Measurements from ENCODE around the gene C2orf69. TPM values are rescaled to one million over a fixed set of nuclear protein-coding genes. Genes with fewer than 3 reads are reported as not detected.

Gene C2orf69
- total RNA-seq, 2 experiments from 2014 or later = 14.0 to 17.5 TPM

- H2AFZ ChIP-seq (ENCODE audit: low read length) = no peak overlapping the region
- TF ChIP-seq CTCF (conservative IDR thresholded peaks at IDR 0.05; ENCODE audit: low read length) = no peak
- ChIA-PET POLR2A (interaction anchor here (0.8 to 1.7 kb wide), 2 partner anchors 15 to 51 kb away, joined by 3 to 5 read pairs; partner anchors contain the start of gene C2orf69), CTCF (ENCODE audit: unreplicated experiment) (no interaction called here)
- intact Hi-C loops (cut with micrococcal nuclease; ENCODE audit: unreplicated experiment) = no loop called here
- no peak overlapping the region for H3K4me3 ChIP-seq (ENCODE audit: low read depth, low read length, poor library complexity, severe bottlenecking)
- H3K4me1 ChIP-seq (ENCODE audit: insufficient read depth, low read length, poor library complexity, severe bottlenecking) = no peaks in the 10 kb centered on the region
- H3K36me3 ChIP-seq (ENCODE audit: insufficient read depth, low read length) = no peaks in the 10 kb centered on the region
- no peak overlapping the region for H3K27ac ChIP-seq (ENCODE audit: low read depth, low read length, poor library complexity, severe bottlenecking)
- BruUV-seq (replicated peaks) = no TSS peak
- DNase-seq (ENCODE audit: low spot score) = no peak
- no peaks in the 10 kb centered on the region for H4K20me1 ChIP-seq (ENCODE audit: insufficient read depth, low read length)
- no peaks in the 10 kb centered on the region for H3K9me2 ChIP-seq (ENCODE audit: insufficient read depth, low read length)
- no peak overlapping the region for H3K4me2 ChIP-seq (ENCODE audit: low read length)
- no peaks in the 10 kb centered on the region for H3K79me2 ChIP-seq (ENCODE audit: insufficient read depth, low read depth, low read length)
- H3K9me3 ChIP-seq (ENCODE audit: low read length) = no peaks in the 10 kb centered on the region
These were observed 15.7 kb upstream of the C2orf69 start for GRCh38 chr2:199895406-199895805.

- Histone ChIP-seq H3K79me2 (ENCODE audit: insufficient read depth, low read depth, low read length) (no peaks in the 10 kb centered on the region), H3K4me3 (ENCODE audit: low read depth, low read length, poor library complexity, severe bottlenecking) (no peak overlapping the region), H2AFZ (ENCODE audit: low read length) (no peak overlapping the region), H3K4me2 (ENCODE audit: low read length) (no peak overlapping the region), H3K27ac (ENCODE audit: low read depth, low read length, poor library complexity, severe bottlenecking) (no peak overlapping the region), H4K20me1 (ENCODE audit: insufficient read depth, low read length) (no peaks in the 10 kb centered on the region), H3K9me2 (ENCODE audit: insufficient read depth, low read length) (no peaks in the 10 kb centered on the region), H3K36me3 (ENCODE audit: insufficient read depth, low read length) (no peaks in the 10 kb centered on the region), H3K4me1 (ENCODE audit: insufficient read depth, low read length, poor library complexity, severe bottlenecking) (no peaks in the 10 kb centered on the region), H3K9me3 (ENCODE audit: low read length) (no peaks in the 10 kb centered on the region)
- BruUV-seq (replicated peaks) = no TSS peak
- no peak for DNase-seq (ENCODE audit: low spot score)
- ChIA-PET POLR2A (interaction anchor here (0.5 to 0.7 kb wide), 2 partner anchors 13 to 628 kb away, joined by 3 read pairs; no protein-coding TSS in a partner anchor), CTCF (ENCODE audit: unreplicated experiment) (no interaction called here)
- TF ChIP-seq CTCF (conservative IDR thresholded peaks at IDR 0.05; ENCODE audit: low read length) (no peak), EZH2phosphoT487 (IDR thresholded peaks at IDR 0.05; ENCODE audit: borderline replicate concordance, low read depth, low read length) (no peak)
- intact Hi-C loops (cut with micrococcal nuclease; ENCODE audit: unreplicated experiment) = no loop called here
These were observed 14.5 kb upstream of the C2orf69 start for GRCh38 chr2:199896617-199897016.

- no peak overlapping the region for H3K4me2 ChIP-seq (ENCODE audit: low read length)
- H4K20me1 ChIP-seq (ENCODE audit: insufficient read depth, low read length) = no peaks in the 10 kb centered on the region
- TF ChIP-seq CTCF (conservative IDR thresholded peaks at IDR 0.05; ENCODE audit: low read length) (no peak), EZH2phosphoT487 (IDR thresholded peaks at IDR 0.05; ENCODE audit: borderline replicate concordance, low read depth, low read length) (no peak)
- H2AFZ ChIP-seq (ENCODE audit: low read length) = no peak overlapping the region
- no peak overlapping the region for H3K4me3 ChIP-seq (ENCODE audit: low read depth, low read length, poor library complexity, severe bottlenecking)
- intact Hi-C loops (cut with micrococcal nuclease; ENCODE audit: unreplicated experiment) = no loop called here
- CTCF ChIA-PET (ENCODE audit: unreplicated experiment) = no interaction called here
- H3K9me3 ChIP-seq (ENCODE audit: low read length) = no peaks in the 10 kb centered on the region
- DNase-seq (ENCODE audit: low spot score) = no peak
- H3K4me1 ChIP-seq (ENCODE audit: insufficient read depth, low read length, poor library complexity, severe bottlenecking) = peaks cover 2% of the 10 kb centered on the region
- H3K9me2 ChIP-seq (ENCODE audit: insufficient read depth, low read length) = no peaks in the 10 kb centered on the region
- no peaks in the 10 kb centered on the region for H3K36me3 ChIP-seq (ENCODE audit: insufficient read depth, low read length)
- no peaks in the 10 kb centered on the region for H3K79me2 ChIP-seq (ENCODE audit: insufficient read depth, low read depth, low read length)
- POLR2A ChIA-PET = no interaction called here
- BruUV-seq (replicated peaks) = no TSS peak
- no peak overlapping the region for H3K27ac ChIP-seq (ENCODE audit: low read depth, low read length, poor library complexity, severe bottlenecking)
These were observed 9.2 kb upstream of the C2orf69 start for GRCh38 chr2:199901942-199902341.
